Activated CD4-positive, alpha-beta memory T cell treated with anti-CD3 and anti-CD28 coated beads, Interleukin-2, amount 10 ng/mL, durations not matched to agents 7 days and 5 days (primary cell): Measurements from ENCODE around the gene TMEM179B. TPM values are rescaled to one million over a fixed set of nuclear protein-coding genes. Genes with fewer than 3 reads are reported as not detected.
"Not testable (repeated sequence)": the region's sequence is repeated elsewhere in the genome, so short reads cannot be mapped to it uniquely, and the experiment has no call there.

Experiments used
- CTCF ChIA-PET: fragments of 350-600 bp; sonication (Branson Sonifier 250); formaldehyde crosslinking; loops from one replicate; lab custom pipeline; 2021; ENCODE audit warnings: antibody characterized with exemption, inconsistent platforms; lab: Charles Lee
- POLR2A ChIA-PET: fragments of 350-600 bp; sonication (Branson Sonifier 250); formaldehyde crosslinking; loops from one replicate; lab custom pipeline; 2021; ENCODE audit warnings: antibody characterized with exemption; lab: Charles Lee
- DNase-seq: peaks from one replicate; pipeline ENCODE4 v3.0.0-alpha.2; 2020
- H3K27ac Mint-ChIP-seq: one replicate; pipeline ENCODE4 v1.8.0; 2021; ENCODE audit warnings: mild to moderate bottlenecking, mixed read lengths
- H3K27me3 Mint-ChIP-seq: one replicate; pipeline ENCODE4 v1.8.0; 2021; ENCODE audit warnings: mixed read lengths
- H3K36me3 Mint-ChIP-seq: one replicate; pipeline ENCODE4 v1.8.0; 2021; ENCODE audit warnings: low read depth, mixed read lengths
- H3K4me1 Mint-ChIP-seq: one replicate; pipeline ENCODE4 v1.8.0; 2021; ENCODE audit warnings: mixed read lengths
- H3K4me3 Mint-ChIP-seq: one replicate; pipeline ENCODE4 v1.8.0; 2021; ENCODE audit warnings: mild to moderate bottlenecking, mixed read lengths
- H3K9me3 Mint-ChIP-seq: one replicate; pipeline ENCODE4 v1.8.0; 2021; ENCODE audit warnings: mixed read lengths
- total RNA-seq, 2 experiments: library from RNA; stranded (reverse); gene quantifications; one replicate each; pipeline ENCODE4 v1.2.3, GENCODE V29; 2021

Gene TMEM179B, protein sequence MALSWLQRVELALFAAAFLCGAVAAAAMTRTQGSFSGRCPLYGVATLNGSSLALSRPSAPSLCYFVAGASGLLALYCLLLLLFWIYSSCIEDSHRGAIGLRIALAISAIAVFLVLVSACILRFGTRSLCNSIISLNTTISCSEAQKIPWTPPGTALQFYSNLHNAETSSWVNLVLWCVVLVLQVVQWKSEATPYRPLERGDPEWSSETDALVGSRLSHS
- 10 to 100 TPM; 46.9 to 48.2 TPM for total RNA-seq

DNA sequence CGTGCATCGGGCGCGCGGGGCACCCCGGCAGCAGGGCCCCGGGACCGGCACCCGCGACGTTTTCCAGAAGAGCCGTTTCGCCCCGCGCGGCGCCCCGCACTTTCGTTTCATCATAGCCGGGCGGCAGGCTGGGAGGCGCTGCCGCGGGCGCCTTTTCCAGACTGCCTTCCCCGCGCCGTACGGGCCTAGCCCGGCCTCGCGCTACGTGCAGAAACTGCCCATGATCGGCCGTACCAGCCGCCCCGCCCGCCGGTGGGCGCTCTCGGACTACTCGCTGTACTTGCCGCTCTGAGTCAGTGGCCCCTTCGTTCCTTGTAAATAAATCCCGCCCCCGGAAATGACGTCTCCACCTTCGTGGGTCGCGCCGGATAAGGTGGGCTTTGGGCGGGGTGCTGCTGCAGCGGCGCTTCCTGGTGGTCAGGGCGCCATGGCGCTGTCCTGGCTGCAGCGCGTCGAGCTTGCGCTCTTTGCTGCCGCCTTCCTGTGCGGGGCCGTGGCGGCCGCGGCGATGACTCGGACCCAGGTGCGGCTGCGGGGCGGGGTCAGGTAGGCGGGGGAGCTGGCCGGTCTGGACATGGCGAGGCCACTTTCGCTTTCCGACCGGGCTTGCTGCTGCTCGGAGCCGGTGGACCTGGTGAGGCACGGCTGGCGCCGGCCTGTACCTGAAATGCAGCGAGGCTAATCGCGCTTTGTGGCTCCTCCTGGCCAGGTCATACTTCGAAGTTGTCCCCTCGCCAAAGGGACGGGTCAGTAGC lies at the start of gene TMEM179B:
TMEM179B (plus strand) TSS at position 398 of the 755 bp plus-strand sequence; CDS start at position 428, 30 bp downstream.
- peak; percentile 98 for DNase-seq
- Mint-ChIP-seq H3K4me1 (peaks cover 47% of the 10 kb centered on the region), H3K27me3 (no peaks in the 10 kb centered on the region), H3K4me3 (peak within 1 kb of the TSS; percentile 95), H3K36me3 (peaks cover 44% of the 10 kb centered on the region), H3K27ac (peak within 1 kb of the TSS; percentile 97), H3K9me3 (no peaks in the 10 kb centered on the region)
- ChIA-PET CTCF (interaction anchor here (0.7 to 5.0 kb wide), 43 partner anchors 7 to 362 kb away, joined by 3 to 108 read pairs (median 5); partner anchors contain the start of genes C11orf98, CSKMT, GNG3 and HNRNPUL2), POLR2A (interaction anchor here (0.6 to 11.3 kb wide), 39 partner anchors 10 to 363 kb away, joined by 3 to 224 read pairs (median 7); partner anchors contain the start of genes B3GAT3, GNG3, HNRNPUL2 and INTS5)

DNA sequence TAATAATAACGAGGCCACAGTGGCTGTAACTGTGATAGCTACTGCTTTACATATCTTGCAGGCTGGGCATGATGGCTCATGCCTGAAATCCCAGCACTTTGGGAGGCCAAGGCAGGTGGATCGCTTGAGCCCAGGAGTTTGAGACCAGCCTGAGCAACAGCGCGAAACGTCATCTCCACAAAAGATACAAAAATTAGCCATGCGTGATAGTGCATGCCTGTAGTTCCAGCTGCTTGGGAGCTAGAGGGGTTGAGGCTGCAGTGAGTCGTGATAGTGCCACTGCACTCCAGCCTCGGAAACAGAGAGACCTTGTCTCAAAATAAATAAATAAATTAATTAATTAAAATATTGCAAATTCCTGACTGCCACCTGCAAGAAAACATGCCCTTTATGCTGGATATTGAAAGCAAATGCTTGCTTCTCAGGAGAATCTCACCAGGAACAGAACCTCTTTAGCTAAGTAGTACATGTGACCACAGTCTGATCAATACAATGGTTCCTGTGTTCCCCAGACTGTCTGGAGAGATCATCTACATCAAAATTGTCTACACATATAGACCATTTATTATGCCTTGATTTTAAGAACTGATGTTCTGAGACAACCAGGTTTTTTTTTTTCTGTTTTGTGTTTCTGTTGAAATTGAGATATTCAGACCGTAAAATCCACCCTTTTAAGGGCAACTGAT lies 39.6 kb upstream of the TMEM179B start:
- Mint-ChIP-seq H3K36me3 (peaks cover 11% of the 10 kb centered on the region), H3K4me1 (peaks cover 19% of the 10 kb centered on the region), H3K9me3 (no peaks in the 10 kb centered on the region), H3K27me3 (no peaks in the 10 kb centered on the region), H3K4me3 (no peak overlapping the region), H3K27ac (no peak overlapping the region)
- ChIA-PET CTCF (interaction anchor here (1.2 to 1.5 kb wide), 4 partner anchors 13 to 114 kb away, joined by 3 to 7 read pairs (median 4); no protein-coding TSS in a partner anchor), POLR2A (interaction anchor here (0.7 to 2.7 kb wide), 6 partner anchors 11 to 156 kb away, joined by 3 to 8 read pairs (median 4); partner anchors contain the start of genes HNRNPUL2, POLR2G, TTC9C and TUT1)
- no peak for DNase-seq

DNA sequence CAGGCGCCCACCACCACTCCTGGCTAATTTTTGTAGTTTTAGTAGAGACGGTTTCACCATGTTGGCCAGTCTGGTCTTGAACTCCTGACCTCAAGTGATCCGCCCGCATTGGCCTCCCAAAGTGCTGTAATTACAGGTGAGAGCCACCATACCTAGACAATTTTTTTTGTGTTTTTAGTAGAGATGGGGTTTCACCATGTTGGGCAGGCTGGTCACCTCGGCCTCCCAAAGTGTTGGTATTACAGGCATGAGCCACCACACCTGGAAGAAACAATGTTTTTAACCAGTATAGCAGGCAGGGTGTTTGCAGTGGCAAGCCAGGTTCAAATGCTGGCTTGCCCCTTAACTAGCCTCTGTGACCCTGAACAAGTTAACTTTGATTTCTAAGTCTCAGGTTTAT lies 37.3 kb upstream of the TMEM179B start:
- H3K4me3 Mint-ChIP-seq, H3K27ac Mint-ChIP-seq, DNase-seq, H3K9me3 Mint-ChIP-seq, H3K27me3 Mint-ChIP-seq: not testable (repeated sequence)
- Mint-ChIP-seq H3K36me3 (peaks cover 11% of the 10 kb centered on the region), H3K4me1 (peaks cover 33% of the 10 kb centered on the region)
- CTCF ChIA-PET, result interaction anchor here (0.7 kb wide), 1 partner anchor 348 kb away, joined by 3 read pairs; no protein-coding TSS in a partner anchor
- POLR2A ChIA-PET, result interaction anchor here (0.6 to 1.9 kb wide), 2 partner anchors 12 to 91 kb away, joined by 4 to 5 read pairs; partner anchors contain the start of gene POLR2G

DNA sequence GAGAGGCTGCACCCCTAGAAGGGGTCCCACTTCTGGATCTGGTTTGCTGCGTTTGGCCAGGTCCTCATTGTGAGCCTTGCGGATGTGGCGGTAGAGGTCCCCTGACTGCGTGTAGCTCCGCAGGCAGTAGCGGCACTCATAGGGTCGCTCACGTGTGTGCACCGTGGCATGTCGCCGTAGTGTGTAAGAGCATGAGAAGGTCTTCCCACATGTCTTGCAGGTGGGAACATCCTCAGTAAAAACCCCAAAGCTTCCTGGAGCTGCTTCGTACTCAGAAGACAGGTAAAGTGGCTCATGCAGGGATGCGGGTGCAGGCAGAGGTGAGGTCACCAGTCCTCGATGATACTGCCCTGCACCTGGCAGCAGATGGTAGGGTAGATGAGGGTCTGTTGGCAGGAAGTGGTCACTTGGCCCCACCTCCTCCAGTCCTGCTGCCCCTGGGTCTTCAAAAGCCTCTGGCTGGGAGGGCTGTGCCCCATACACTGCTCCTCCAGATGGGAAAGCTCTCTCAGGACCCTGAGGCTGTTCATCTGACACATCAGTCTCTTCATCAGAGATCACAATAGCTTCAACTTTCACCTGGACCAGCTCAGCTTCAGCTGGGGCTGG lies 34.9 kb upstream of the TMEM179B start:
- POLR2A ChIA-PET, result interaction anchor here (1.2 to 5.2 kb wide), 13 partner anchors 11 to 161 kb away, joined by 3 to 90 read pairs (median 12); partner anchors contain the start of genes C11orf98, CSKMT, GANAB and HNRNPUL2

DNA sequence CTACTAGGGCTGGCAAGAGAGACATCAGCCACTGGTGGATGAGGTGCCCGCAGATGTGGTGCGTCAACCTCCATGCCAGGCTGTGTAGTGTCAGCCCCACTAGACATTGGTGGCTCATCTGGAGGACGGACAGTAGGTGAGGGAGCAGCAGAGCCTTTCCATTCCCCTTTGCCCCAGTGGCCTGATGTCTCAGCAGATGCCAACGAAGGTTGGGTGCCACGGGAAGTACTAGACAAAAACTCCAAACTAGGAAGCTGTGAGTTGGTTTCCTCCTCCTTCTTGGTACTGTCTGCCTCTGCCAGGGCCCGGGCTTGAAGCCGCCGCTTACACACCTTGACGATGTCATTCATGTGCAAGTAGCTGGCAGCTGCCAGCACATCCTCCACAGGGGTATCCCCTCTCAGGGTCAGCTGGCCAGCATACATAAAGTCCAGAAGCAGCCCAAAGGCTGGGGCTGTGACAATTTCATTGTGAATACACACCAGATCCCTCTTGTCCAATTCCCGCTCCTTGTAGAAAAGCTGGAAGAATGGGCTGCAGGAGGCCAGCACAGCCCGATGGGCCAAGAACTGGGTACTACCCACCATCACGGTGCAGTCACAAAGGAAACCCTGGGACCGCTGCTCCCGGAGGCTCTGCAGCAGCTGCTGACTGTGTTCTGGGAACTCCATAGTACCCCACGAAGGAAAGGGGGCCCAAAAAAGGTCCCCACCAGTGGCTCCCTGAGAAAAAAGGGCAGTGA lies 34.0 kb upstream of the TMEM179B start:
- Mint-ChIP-seq H3K9me3 (no peaks in the 10 kb centered on the region), H3K36me3 (peaks cover 11% of the 10 kb centered on the region), H3K4me1 (peaks cover 36% of the 10 kb centered on the region), H3K27ac (peak overlapping the region; percentile 93), H3K4me3 (peak overlapping the region; percentile 95), H3K27me3 (no peaks in the 10 kb centered on the region)
- ChIA-PET POLR2A (interaction anchor here (0.8 to 5.2 kb wide), 39 partner anchors 8 to 201 kb away, joined by 3 to 90 read pairs (median 6); partner anchors contain the start of genes C11orf98, CSKMT, GANAB and GNG3), CTCF (interaction anchor here (0.9 to 2.2 kb wide), 23 partner anchors 9 to 196 kb away, joined by 3 to 30 read pairs (median 5); partner anchors contain the start of genes B3GAT3, EEF1G, HNRNPUL2 and POLR2G)
- DNase-seq, result no peak

More for the DNA sequence above, 34.9 kb upstream of the TMEM179B start:
- peak overlapping the region; percentile 11 for H3K4me3 Mint-ChIP-seq
- no peaks in the 10 kb centered on the region for H3K9me3 Mint-ChIP-seq
- DNase-seq, result no peak
- peaks cover 11% of the 10 kb centered on the region for H3K36me3 Mint-ChIP-seq
- H3K27ac Mint-ChIP-seq, result peak overlapping the region; percentile 93
- CTCF ChIA-PET, result interaction anchor here (1.3 to 2.2 kb wide), 3 partner anchors 9 to 195 kb away, joined by 3 to 7 read pairs (median 5); partner anchors contain the start of genes POLR2G and TMEM179B
- no peaks in the 10 kb centered on the region for H3K27me3 Mint-ChIP-seq
- H3K4me1 Mint-ChIP-seq, result peaks cover 36% of the 10 kb centered on the region

DNA sequence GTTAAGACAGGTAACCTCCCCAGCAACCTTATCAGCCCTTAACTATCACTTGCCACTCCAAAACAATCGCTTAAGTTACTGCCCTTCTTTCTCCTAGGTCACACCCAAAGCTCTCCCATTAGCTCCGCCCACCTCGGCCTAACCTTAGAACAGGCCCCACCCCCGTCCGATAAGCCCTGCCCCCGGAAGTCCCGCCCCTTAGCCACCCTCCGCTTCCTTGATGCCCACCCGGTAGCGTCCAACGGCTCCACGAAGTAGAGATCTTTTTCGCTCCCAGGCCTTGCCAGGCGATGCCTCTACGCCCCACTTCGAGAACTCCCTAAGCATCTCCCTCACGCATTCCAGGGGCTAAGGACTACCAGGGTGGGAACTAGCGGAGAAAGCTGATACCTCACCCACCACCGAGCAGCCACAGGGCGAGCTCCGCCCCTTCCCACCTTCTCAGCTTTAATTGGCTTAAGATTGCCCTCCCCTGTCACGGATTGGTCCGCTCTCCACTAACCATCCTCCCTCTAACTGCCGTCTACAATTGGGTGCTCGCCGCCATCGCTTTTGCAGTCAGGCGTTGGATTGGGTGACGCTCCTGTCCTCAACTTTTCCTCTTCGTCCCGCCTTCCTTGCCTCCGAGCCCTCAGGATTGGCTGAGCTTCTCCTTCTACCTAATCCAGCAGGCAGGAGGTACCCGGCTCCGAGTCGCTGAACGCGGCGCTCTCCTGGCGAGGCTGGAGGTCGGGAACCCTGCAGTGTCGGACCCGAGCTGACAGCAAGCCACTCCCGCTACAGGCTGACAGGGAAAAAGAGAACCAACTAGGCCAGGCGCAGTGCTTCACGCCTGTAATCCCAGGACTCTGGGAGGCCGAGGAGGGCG lies 33.2 kb upstream of the TMEM179B start, which contains the start of gene ZBTB3:
ZBTB3 (minus strand) TSS at position 425 of the 868 bp plus-strand sequence. CDS start 496 bp downstream, outside the sequence.
- Mint-ChIP-seq H3K4me3 (peak within 1 kb of the TSS; percentile 95), H3K27me3 (no peaks in the 10 kb centered on the region)
- CTCF ChIA-PET, result interaction anchor here (0.6 to 2.1 kb wide), 31 partner anchors 8 to 196 kb away, joined by 3 to 30 read pairs (median 4); partner anchors contain the start of genes B3GAT3, EEF1G, HNRNPUL2 and POLR2G

DNA sequence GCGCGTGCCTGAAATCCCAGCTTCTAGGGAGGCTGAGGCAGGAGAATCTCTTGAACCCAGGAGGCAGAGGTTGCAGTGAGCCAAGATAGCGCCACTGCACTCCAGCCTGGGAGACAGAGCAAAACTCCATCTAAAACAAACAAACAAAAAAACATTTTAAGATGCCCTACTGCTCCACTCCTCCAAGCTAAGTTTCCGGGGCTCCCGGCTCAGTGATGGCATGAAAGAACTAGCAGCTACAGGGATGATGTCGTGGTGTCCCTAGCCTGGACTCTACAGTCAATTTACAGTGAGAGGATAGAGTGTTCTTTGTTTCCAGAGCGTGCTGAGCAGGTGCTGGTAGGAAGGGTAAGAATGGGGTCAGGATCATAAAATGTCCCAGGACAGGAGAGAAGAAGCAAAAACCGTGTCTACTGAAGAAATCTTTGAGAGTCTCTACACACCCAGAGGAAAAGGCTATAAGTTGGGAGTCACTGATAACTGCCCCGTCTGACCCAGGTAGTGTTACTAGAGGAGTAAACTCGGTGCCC lies 32.1 kb upstream of the TMEM179B start:
- Mint-ChIP-seq H3K27ac (peak overlapping the region; percentile 19), H3K27me3 (no peaks in the 10 kb centered on the region), H3K36me3 (peaks cover 5% of the 10 kb centered on the region), H3K9me3 (no peaks in the 10 kb centered on the region), H3K4me1 (peaks cover 24% of the 10 kb centered on the region), H3K4me3 (peak overlapping the region; percentile 95)
- ChIA-PET CTCF (interaction anchor here (1.8 to 2.1 kb wide), 3 partner anchors 61 to 100 kb away, joined by 6 to 8 read pairs (median 7); no protein-coding TSS in a partner anchor), POLR2A (interaction anchor here (0.7 to 5.2 kb wide), 16 partner anchors 8 to 1431 kb away, joined by 3 to 90 read pairs (median 8); partner anchors contain the start of genes GANAB, GNG3, HNRNPUL2 and INTS5)
- no peak for DNase-seq

More for the DNA sequence above, 33.2 kb upstream of the TMEM179B start, which contains the start of gene ZBTB3:
- no peaks in the 10 kb centered on the region for H3K9me3 Mint-ChIP-seq
- peak; percentile 97 for DNase-seq
- peaks cover 8% of the 10 kb centered on the region for H3K36me3 Mint-ChIP-seq
- POLR2A ChIA-PET, result interaction anchor here (0.5 to 5.2 kb wide), 51 partner anchors 9 to 1432 kb away, joined by 3 to 90 read pairs (median 4); partner anchors contain the start of genes C11orf98, CSKMT, GANAB and GNG3
- peaks cover 33% of the 10 kb centered on the region for H3K4me1 Mint-ChIP-seq
- peak within 1 kb of the TSS; percentile 93 for H3K27ac Mint-ChIP-seq

DNA sequence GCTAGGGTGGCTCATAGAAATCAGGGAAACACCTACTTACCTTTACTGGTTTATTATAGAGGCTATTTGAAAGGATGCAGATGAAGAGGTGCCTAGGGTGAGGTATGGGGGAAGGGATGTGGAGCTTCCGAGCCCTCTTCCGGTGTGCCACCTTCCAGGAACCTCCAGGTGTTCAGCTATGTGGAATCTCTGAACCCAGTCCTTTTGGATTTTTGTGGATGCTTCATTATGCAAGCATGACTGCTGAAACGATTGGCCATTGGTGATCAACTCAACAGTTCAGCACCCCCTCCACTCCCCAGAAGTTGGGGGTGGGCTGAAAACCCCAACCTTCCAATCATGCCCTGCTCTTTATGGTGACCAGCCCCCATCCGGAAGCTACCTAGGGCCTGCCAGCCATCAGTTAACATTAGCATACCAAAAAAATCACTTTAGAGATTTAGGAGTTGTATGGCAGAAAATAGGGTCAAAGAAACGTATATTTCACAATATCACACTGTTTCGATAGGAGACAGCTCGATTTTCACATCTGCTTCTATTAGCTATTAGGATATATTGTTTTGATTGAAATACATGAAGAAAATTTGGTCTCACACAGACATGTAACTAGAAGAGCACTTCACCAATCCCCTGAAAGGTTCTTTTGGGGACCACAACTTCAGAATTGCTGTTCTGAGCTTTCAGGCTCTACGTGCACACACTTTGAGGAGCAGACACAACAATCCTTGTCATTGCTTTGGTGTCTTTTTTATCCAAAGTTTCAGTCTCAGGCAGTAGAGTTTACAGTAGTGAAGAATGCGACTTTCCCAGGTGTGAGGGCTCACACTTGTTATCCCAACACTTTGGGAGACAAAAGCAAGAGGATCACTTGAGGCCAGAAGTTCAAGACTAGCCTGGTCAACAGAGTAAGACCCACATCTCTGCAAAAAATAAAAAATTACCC lies 29.1 kb upstream of the TMEM179B start:
- Mint-ChIP-seq H3K36me3 (peaks cover 7% of the 10 kb centered on the region), H3K4me1 (peaks cover 32% of the 10 kb centered on the region), H3K27me3 (no peaks in the 10 kb centered on the region), H3K27ac (no peak overlapping the region), H3K9me3 (no peaks in the 10 kb centered on the region), H3K4me3 (no peak overlapping the region)
- POLR2A ChIA-PET, result interaction anchor here (0.7 to 5.9 kb wide), 6 partner anchors 10 to 83 kb away, joined by 3 to 44 read pairs (median 4); partner anchors contain the start of genes HNRNPUL2 and TMEM179B
- no peak for DNase-seq
- CTCF ChIA-PET, result interaction anchor here (0.6 to 2.0 kb wide), 2 partner anchors 28 to 194 kb away, joined by 4 to 11 read pairs; partner anchors contain the start of gene TMEM179B

DNA sequence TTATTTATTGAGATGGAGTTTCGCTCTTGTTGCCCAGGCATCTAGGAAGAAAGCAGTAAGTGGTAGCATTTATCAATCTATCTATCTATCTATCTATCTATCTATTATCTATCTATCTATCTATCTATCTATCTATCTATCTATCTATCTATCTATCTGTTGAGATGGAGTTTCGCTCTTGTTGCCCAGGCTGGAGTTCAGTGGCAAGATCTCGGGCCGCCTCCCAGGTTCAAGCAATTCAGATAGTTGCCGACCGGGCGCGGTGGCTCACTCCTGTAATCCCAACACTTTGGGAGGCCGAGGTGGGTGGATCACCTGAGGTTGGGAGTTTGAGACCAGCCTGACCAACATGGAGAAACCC lies 26.4 kb upstream of the TMEM179B start:
- not testable (repeated sequence) for DNase-seq, H3K9me3 Mint-ChIP-seq, H3K27me3 Mint-ChIP-seq
- Mint-ChIP-seq H3K4me1 (peaks cover 23% of the 10 kb centered on the region), H3K27ac (peak overlapping the region; percentile 93), H3K36me3 (peaks cover 17% of the 10 kb centered on the region), H3K4me3 (peak overlapping the region; percentile 91)
- CTCF ChIA-PET, result interaction anchor here (1.0 to 3.6 kb wide), 10 partner anchors 7 to 169 kb away, joined by 3 to 40 read pairs (median 4); partner anchors contain the start of genes HNRNPUL2, TAF6L, TMEM179B and TTC9C
- POLR2A ChIA-PET, result interaction anchor here (0.8 to 5.9 kb wide), 19 partner anchors 7 to 186 kb away, joined by 3 to 44 read pairs (median 7); partner anchors contain the start of genes BSCL2, C11orf98, CSKMT and GNG3
